ENCODE data around the gene DNAH8.

- no peak for TF ChIP-seq POLR2A (IDR thresholded peaks at IDR 0.05)
- no peak for TF ChIP-seq CTCF (IDR thresholded peaks at IDR 0.05)
Observed at GRCh38 chr6:39065561-39065960, 350.4 kb downstream of the DNAH8 start.

All from testis (tissue), 2 donors.